ENCODE measurements around the gene PAK3. TPM values are rescaled to one million over a fixed set of nuclear protein-coding genes. Genes with fewer than 3 reads are reported as not detected.

The PAK3 gene
- total and polyA plus RNA-seq, 2 donors (not counting 3 experiments of a cell fraction or from before 2014, with no cell fraction given), result 0.01 to 0.15 TPM

DNA sequence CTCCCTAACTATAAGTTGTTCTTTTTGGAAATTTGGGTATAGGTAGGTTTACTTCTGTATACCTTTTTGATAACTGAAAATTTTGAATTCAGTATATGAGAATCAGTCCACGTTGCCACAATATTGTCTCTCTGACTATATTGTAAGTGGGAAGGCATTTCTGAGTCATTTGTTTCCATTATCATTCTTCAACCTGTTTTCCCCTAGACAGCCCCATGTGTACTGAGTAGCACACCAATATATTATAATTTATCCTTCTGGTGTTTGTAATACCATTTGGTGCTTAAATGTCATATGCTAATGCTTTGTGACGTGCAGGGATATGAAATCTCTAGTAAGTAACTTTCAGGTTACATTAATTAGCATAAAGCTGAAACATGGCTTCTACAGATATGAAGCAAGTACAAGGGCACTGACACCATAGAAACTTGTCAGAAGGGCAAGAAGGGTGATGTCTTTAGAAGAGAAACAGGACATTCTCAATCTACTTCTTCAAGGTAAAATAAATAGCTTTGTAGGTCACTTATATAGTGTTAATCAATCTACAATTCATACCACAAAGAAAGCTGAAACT lies 27.7 kb downstream of the PAK3 start:
- no peak overlapping the region for H3K27ac ChIP-seq (ENCODE audit: insufficient read depth, low read depth, low read length)
- no peaks in the 10 kb centered on the region for H4K20me1 ChIP-seq (replicated peaks; ENCODE audit: control insufficient read depth, extremely low read depth, insufficient read depth, low read length)
- no peak overlapping the region for H3K4me2 ChIP-seq (ENCODE audit: insufficient read depth, low read length)
- POLR2A ChIA-PET, result no interaction called here
- H3K4me1 ChIP-seq (ENCODE audit: control insufficient read depth, extremely low read depth, insufficient read depth, low read length), result no peaks in the 10 kb centered on the region
- no peaks in the 10 kb centered on the region for H3K36me3 ChIP-seq (ENCODE audit: control insufficient read depth in 2 of 2, extremely low read depth in 1 of 2, insufficient read depth in 2 of 2, low read length in 2 of 2)
- H3K9ac ChIP-seq (replicated peaks; ENCODE audit: extremely low read depth, insufficient read depth, low read length), result no peak overlapping the region
- H3K27me3 ChIP-seq (ENCODE audit: control insufficient read depth in 2 of 2, insufficient read depth in 2 of 2, low read length in 2 of 2), result no peaks in the 10 kb centered on the region
- CTCF ChIA-PET, result no interaction called here
- H3K4me3 ChIP-seq (replicated peaks in 1 of 3; ENCODE audit: insufficient read depth in 1 of 3, low read depth in 1 of 3, low read length in 3 of 3), result no peak overlapping the region
- H3K79me2 ChIP-seq (ENCODE audit: control insufficient read depth, insufficient read depth, low read length), result no peaks in the 10 kb centered on the region
- BruUV-seq (replicated peaks), result no TSS peak
- DNase-seq (ENCODE audit: low read depth, low spot score) (no peak), FAIRE-seq (no peak)
- TF ChIP-seq, protein P1, sequence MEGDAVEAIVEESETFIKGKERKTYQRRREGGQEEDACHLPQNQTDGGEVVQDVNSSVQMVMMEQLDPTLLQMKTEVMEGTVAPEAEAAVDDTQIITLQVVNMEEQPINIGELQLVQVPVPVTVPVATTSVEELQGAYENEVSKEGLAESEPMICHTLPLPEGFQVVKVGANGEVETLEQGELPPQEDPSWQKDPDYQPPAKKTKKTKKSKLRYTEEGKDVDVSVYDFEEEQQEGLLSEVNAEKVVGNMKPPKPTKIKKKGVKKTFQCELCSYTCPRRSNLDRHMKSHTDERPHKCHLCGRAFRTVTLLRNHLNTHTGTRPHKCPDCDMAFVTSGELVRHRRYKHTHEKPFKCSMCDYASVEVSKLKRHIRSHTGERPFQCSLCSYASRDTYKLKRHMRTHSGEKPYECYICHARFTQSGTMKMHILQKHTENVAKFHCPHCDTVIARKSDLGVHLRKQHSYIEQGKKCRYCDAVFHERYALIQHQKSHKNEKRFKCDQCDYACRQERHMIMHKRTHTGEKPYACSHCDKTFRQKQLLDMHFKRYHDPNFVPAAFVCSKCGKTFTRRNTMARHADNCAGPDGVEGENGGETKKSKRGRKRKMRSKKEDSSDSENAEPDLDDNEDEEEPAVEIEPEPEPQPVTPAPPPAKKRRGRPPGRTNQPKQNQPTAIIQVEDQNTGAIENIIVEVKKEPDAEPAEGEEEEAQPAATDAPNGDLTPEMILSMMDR (IDR thresholded peaks at IDR 0.05; ENCODE audit: extremely low read depth in 1 of 2, insufficient read depth in 1 of 2, low read depth in 1 of 2, low read length in 2 of 2), result no peak
- TF ChIP-seq EZH2 (IDR thresholded peaks at IDR 0.05; ENCODE audit: borderline replicate concordance, low read depth, low read length, severe bottlenecking) (no peak), JUN (IDR thresholded peaks at IDR 0.05; ENCODE audit: borderline replicate concordance, insufficient read depth, insufficient read length, low read depth) (no peak), FOS (IDR thresholded peaks at IDR 0.05; ENCODE audit: borderline replicate concordance, insufficient read depth, low read length) (no peak), GATA2 (IDR thresholded peaks at IDR 0.05; ENCODE audit: insufficient read depth, insufficient read length, low read depth, low read length) (no peak), POLR2A (IDR thresholded peaks at IDR 0.05; ENCODE audit: low read depth, low read length) (no peak), MYC (IDR thresholded peaks at IDR 0.05; ENCODE audit: low read depth, low read length) (no peak), POLR2AphosphoS5 (IDR thresholded peaks at IDR 0.05; ENCODE audit: insufficient read depth, low read depth, low read length) (no peak)
- TF ChIP-seq, protein P2, sequence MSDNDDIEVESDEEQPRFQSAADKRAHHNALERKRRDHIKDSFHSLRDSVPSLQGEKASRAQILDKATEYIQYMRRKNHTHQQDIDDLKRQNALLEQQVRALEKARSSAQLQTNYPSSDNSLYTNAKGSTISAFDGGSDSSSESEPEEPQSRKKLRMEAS (IDR thresholded peaks at IDR 0.05; ENCODE audit: insufficient read depth, insufficient read length), result no peak
- H3K9me1 ChIP-seq (replicated peaks; ENCODE audit: control insufficient read depth, extremely low read depth, insufficient read depth, low read length), result no peaks in the 10 kb centered on the region
- H3K9me3 ChIP-seq (replicated peaks; ENCODE audit: control insufficient read depth, insufficient read depth, low read length), result no peaks in the 10 kb centered on the region
- dilution Hi-C loops (cut with MboI; ENCODE audit: extremely low pct_ligation_motif_present, low sequenced_read_pairs), result no loop called here
- intact Hi-C loops (cut with micrococcal nuclease), result no loop called here
- H2AFZ ChIP-seq (ENCODE audit: low read depth, low read length), result no peak overlapping the region
